ENCODE data around the gene PDIA2. TPM values are rescaled to one million over a fixed set of nuclear protein-coding genes. Genes with fewer than 3 reads are reported as not detected.

The PDIA2 gene
- total RNA-seq, 1 donor from 2014 or later = not detected

- peak within 1 kb of the TSS; percentile 34 for H3K4me3 ChIP-seq (ENCODE audit: low read depth, low read length)
- DNase-seq (ENCODE audit: low read depth) = no peak
Observed at GRCh38 chr16:275786-276232, 7.2 kb upstream of the PDIA2 start, which contains the start of gene RGS11. RGS11 (minus strand) TSS chr16:275944; CDS start chr16:275911, 33 bp downstream.

GRCh38 chr16:276426-277077 is 6.4 kb upstream of the PDIA2 start:
- H3K4me3 ChIP-seq (ENCODE audit: low read depth, low read length) = no peak overlapping the region
- no peak for TF ChIP-seq CTCF (conservative IDR thresholded peaks at IDR 0.05; ENCODE audit: low read depth, low read length)
- DNase-seq (ENCODE audit: low read depth) = no peak

More at GRCh38 chr16:275786-276232, 7.2 kb upstream of the PDIA2 start, which contains the start of gene RGS11:
- TF ChIP-seq CTCF (conservative IDR thresholded peaks at IDR 0.05; ENCODE audit: low read depth, low read length) = no peak

GRCh38 chr16:278863-279366 is 4.0 kb upstream of the PDIA2 start:
- H3K4me3 ChIP-seq (ENCODE audit: low read depth, low read length) = no peak overlapping the region
- TF ChIP-seq CTCF (conservative IDR thresholded peaks at IDR 0.05; ENCODE audit: low read depth, low read length) = no peak

GRCh38 chr16:279531-279930 is 3.4 kb upstream of the PDIA2 start:
- DNase-seq (ENCODE audit: low read depth) = no peak
- H3K4me3 ChIP-seq (ENCODE audit: low read depth, low read length) = no peak overlapping the region
- no peak for TF ChIP-seq CTCF (conservative IDR thresholded peaks at IDR 0.05; ENCODE audit: low read depth, low read length)

More at GRCh38 chr16:278863-279366, 4.0 kb upstream of the PDIA2 start:
- DNase-seq (ENCODE audit: low read depth) = no peak

GRCh38 chr16:280005-280460 is 2.9 kb upstream of the PDIA2 start:
- DNase-seq (ENCODE audit: low read depth) = no peak
- no peak for TF ChIP-seq CTCF (conservative IDR thresholded peaks at IDR 0.05; ENCODE audit: low read depth, low read length)
- H3K4me3 ChIP-seq (ENCODE audit: low read depth, low read length) = no peak overlapping the region

- DNase-seq (ENCODE audit: low read depth) = no peak
- TF ChIP-seq CTCF (conservative IDR thresholded peaks at IDR 0.05; ENCODE audit: low read depth, low read length) = no peak
- H3K4me3 ChIP-seq (ENCODE audit: low read depth, low read length) = no peak within 1 kb of the TSS
Observed at GRCh38 chr16:280552-280951, 2.4 kb upstream of the PDIA2 start, which contains the start of gene ARHGDIG. ARHGDIG (plus strand) TSS chr16:280591; CDS start chr16:280681, 90 bp downstream.
